MCF 10A (cell line): Measurements from ENCODE around the gene NRL. TPM values are rescaled to one million over a fixed set of nuclear protein-coding genes. Genes with fewer than 3 reads are reported as not detected.
A peak's percentile ranks its signal among the peaks of the same experiment; 100 is the strongest.
"Not testable (repeated sequence)": the region's sequence is repeated elsewhere in the genome, so short reads cannot be mapped to it uniquely, and the experiment has no call there.

Experiments
- BruUV-seq: library from RNA; stranded (reverse); fragments of 400-500 nt; replicated peaks from 2 replicates; lab custom pipeline; 2021; lab: Mats Ljungman, UMichigan
- CTCF ChIA-PET: fragments of 300-600 bp; sonication (Branson Sonifier 250); formaldehyde crosslinking; extraction: SDS; loops from one replicate; lab custom pipeline; 2021; ENCODE audit warnings: antibody characterized with exemption, inconsistent platforms; lab: Yijun Ruan, JAX
- POLR2A ChIA-PET: fragments of 300-600, 350-650 bp; sonication (Branson Sonifier 250); formaldehyde crosslinking; extraction: SDS; loops from one replicate; lab custom pipeline; 2020; ENCODE audit warnings: antibody characterized with exemption, inconsistent platforms; lab: Yijun Ruan, JAX
- DNase-seq: peaks from one replicate; pipeline ENCODE4 v3.0.0-alpha.2; 2018; ENCODE audit not compliant: unreplicated experiment
- H3K27ac Mint-ChIP-seq: one replicate; pipeline ENCODE4 v1.8.0; 2022; ENCODE audit warnings: mild to moderate bottlenecking, low read depth, mixed read lengths; ENCODE audit not compliant: unreplicated experiment
- H3K27me3 Mint-ChIP-seq: one replicate; pipeline ENCODE4 v1.8.0; 2022; ENCODE audit warnings: mixed read lengths; ENCODE audit not compliant: insufficient read depth, unreplicated experiment
- H3K36me3 Mint-ChIP-seq: one replicate; pipeline ENCODE4 v1.8.0; 2022; ENCODE audit warnings: mild to moderate bottlenecking, moderate library complexity, mixed read lengths; ENCODE audit not compliant: insufficient read depth, unreplicated experiment
- H3K4me1 Mint-ChIP-seq: one replicate; pipeline ENCODE4 v1.8.0; 2022; ENCODE audit warnings: mixed read lengths; ENCODE audit not compliant: insufficient read depth, unreplicated experiment
- H3K4me3 Mint-ChIP-seq: one replicate; pipeline ENCODE4 v1.8.0; 2022; ENCODE audit warnings: mild to moderate bottlenecking, moderate library complexity, mixed read lengths; ENCODE audit not compliant: unreplicated experiment
- H3K9me3 Mint-ChIP-seq: one replicate; pipeline ENCODE4 v1.8.0; 2022; ENCODE audit warnings: mixed read lengths; ENCODE audit not compliant: unreplicated experiment
- intact Hi-C: fragments of 100-400 bp; cut with micrococcal nuclease; formaldehyde crosslinking; loops from 2 replicates; pipeline ENCODE4 v1.14.1; 2022
- total RNA-seq: library from RNA; stranded (reverse); gene quantifications from 2 replicates; pipeline ENCODE4 v1.2.3, GENCODE V29; 2022
- TF ChIP-seq, protein P1 (sequence below): fragments of 200-600 bp; IDR thresholded peaks from one replicate; pipeline ENCODE4 v1.8.0; 2022; ENCODE audit warnings: antibody characterized with exemption, mild to moderate bottlenecking; ENCODE audit not compliant: unreplicated experiment

Gene NRL
- total RNA-seq, 1 experiment from 2014 or later: 2.1 TPM

DNA sequence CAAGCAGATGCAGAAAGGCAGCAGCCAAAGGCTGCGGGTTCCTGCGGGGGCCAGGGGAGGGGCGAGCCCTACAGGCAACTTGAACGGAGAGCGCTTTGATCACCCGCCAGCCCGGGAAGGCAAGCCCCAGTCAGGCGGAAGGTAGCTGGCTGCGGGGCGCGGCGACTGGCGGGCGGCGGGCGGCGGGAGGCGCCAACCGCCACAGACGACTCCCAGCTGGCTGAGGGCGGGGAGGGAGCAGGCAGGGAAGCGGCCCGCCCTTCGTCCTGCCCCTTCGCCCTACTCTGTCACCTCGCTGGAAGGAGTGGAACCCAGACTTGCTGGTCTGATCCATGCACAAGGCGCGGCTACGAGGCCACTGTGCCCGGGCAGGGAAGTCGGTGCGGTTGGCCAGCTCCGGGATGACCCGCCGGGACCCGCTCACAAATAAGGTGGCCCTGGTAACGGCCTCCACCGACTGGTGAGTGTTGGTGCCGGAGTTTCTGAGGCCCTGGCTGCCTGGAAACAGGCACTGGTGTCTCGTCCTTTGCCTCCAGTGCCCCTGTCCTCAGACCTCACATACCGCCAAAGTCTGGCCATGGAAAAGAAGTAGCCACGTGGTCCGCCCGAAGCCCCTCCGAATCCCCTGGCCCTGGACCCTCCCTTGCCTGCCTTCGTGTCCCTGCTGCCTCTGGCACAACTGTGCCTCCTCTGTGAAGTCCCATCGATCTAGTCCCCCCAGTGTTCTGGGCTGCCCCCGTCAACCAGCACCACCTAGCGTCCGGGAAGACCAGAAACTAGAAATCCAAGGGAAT, 78.4 kb downstream of the NRL start:
- intact Hi-C loops: loop anchor here (1.0 to 5.0 kb wide), 2 partner anchors 22 to 49 kb away; partner anchors contain the start of gene DHRS4L2
- TF ChIP-seq, protein P1, sequence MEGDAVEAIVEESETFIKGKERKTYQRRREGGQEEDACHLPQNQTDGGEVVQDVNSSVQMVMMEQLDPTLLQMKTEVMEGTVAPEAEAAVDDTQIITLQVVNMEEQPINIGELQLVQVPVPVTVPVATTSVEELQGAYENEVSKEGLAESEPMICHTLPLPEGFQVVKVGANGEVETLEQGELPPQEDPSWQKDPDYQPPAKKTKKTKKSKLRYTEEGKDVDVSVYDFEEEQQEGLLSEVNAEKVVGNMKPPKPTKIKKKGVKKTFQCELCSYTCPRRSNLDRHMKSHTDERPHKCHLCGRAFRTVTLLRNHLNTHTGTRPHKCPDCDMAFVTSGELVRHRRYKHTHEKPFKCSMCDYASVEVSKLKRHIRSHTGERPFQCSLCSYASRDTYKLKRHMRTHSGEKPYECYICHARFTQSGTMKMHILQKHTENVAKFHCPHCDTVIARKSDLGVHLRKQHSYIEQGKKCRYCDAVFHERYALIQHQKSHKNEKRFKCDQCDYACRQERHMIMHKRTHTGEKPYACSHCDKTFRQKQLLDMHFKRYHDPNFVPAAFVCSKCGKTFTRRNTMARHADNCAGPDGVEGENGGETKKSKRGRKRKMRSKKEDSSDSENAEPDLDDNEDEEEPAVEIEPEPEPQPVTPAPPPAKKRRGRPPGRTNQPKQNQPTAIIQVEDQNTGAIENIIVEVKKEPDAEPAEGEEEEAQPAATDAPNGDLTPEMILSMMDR: peak; percentile 88
- peaks cover 11% of the 10 kb centered on the region for H3K4me1 Mint-ChIP-seq
- H3K4me3 Mint-ChIP-seq: peak overlapping the region; percentile 76
- ChIA-PET POLR2A (interaction anchor here (0.5 to 1.5 kb wide), 2 partner anchors 47 to 246 kb away, joined by 4 to 5 read pairs; partner anchors contain the start of gene DHRS4L2), CTCF (interaction anchor here (0.6 to 1.4 kb wide), 8 partner anchors 10 to 81 kb away, joined by 3 to 6 read pairs (median 4); no protein-coding TSS in a partner anchor)
- H3K27me3 Mint-ChIP-seq: no peaks in the 10 kb centered on the region
- DNase-seq: peak; percentile 69
- H3K9me3 Mint-ChIP-seq: no peaks in the 10 kb centered on the region
- H3K27ac Mint-ChIP-seq: peak overlapping the region; percentile 54
- no peaks in the 10 kb centered on the region for H3K36me3 Mint-ChIP-seq
- no TSS peak for BruUV-seq

DNA sequence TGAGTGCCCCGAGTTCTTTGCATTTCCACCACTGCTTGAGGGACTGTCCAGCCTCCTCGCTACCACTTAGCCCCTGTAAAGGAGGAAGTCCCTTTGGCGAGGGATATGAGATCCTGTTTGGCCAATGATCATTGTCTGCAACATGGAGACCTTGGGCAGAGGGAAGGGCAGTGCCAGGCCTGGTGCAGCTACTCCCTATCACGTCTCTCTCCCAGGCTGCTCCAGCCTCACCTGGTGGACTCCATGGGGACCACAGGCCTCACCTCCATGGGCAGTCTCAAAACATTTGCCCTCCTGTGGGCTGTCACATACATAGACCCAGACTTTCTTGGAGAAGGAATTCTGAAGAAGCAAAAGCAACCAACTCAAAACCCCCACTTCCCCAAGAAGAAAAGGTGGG, 79.0 kb downstream of the NRL start:
- H3K27me3 Mint-ChIP-seq, H3K27ac Mint-ChIP-seq, H3K9me3 Mint-ChIP-seq, DNase-seq, BruUV-seq, H3K36me3 Mint-ChIP-seq: not testable (repeated sequence)
- ChIA-PET CTCF (interaction anchor here (0.6 to 1.4 kb wide), 8 partner anchors 10 to 82 kb away, joined by 3 to 6 read pairs (median 4); no protein-coding TSS in a partner anchor), POLR2A (interaction anchor here (0.5 to 1.5 kb wide), 2 partner anchors 46 to 245 kb away, joined by 4 to 5 read pairs; partner anchors contain the start of gene DHRS4L2)
- intact Hi-C loops: loop anchor here (1.0 to 5.0 kb wide), 2 partner anchors 21 to 48 kb away; partner anchors contain the start of gene DHRS4L2
- H3K4me1 Mint-ChIP-seq: peaks cover 11% of the 10 kb centered on the region
- H3K4me3 Mint-ChIP-seq: peak overlapping the region; percentile 76

DNA sequence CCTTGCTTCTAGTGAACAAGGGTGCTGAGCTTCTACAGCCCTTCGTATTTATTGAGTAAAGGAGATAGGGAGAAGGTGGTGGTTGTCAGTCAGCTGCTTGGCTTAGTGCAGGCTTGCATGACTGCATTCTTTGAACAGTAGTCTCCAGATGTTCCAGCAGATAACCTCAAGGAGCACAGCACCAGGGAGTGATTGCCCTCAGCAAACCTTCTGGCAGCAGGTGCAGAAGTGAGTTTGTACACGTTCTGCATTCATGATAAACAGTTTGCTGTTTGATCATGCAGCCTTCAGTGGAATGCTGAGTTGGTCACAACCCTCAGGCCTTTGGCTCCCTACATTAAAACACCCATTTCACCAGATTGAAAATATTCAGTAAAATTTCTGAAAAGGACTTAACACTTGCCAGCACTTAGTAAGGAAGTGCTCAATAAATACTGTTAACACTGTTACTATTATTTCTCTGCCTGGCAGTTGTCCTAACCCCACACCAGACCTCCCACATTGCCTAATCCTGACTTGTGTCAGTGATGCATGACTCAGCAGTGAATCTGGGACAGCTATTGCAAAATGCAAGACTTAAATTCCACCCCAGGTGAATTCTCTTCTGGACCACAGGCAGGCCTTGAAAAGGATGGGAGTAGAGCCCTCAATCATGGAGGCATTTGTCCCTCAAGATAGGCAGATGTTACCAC, 81.9 kb downstream of the NRL start:
- no peaks in the 10 kb centered on the region for H3K36me3 Mint-ChIP-seq
- CTCF ChIA-PET: interaction anchor here (0.6 to 1.4 kb wide), 4 partner anchors 19 to 1133 kb away, joined by 3 read pairs; partner anchors contain the start of gene CARMIL3
- POLR2A ChIA-PET: interaction anchor here (0.5 to 0.9 kb wide), 3 partner anchors 14 to 1051 kb away, joined by 3 read pairs; partner anchors contain the start of gene AJUBA
- H3K9me3 Mint-ChIP-seq: peaks cover under 1% of the 10 kb centered on the region
- TF ChIP-seq, protein P1: no peak
- intact Hi-C loops: no loop called here
- H3K27ac Mint-ChIP-seq: no peak overlapping the region
- peaks cover 6% of the 10 kb centered on the region for H3K27me3 Mint-ChIP-seq
- H3K4me3 Mint-ChIP-seq: no peak overlapping the region
- no TSS peak for BruUV-seq
- H3K4me1 Mint-ChIP-seq: peaks cover 11% of the 10 kb centered on the region
- DNase-seq: peak; percentile 91

DNA sequence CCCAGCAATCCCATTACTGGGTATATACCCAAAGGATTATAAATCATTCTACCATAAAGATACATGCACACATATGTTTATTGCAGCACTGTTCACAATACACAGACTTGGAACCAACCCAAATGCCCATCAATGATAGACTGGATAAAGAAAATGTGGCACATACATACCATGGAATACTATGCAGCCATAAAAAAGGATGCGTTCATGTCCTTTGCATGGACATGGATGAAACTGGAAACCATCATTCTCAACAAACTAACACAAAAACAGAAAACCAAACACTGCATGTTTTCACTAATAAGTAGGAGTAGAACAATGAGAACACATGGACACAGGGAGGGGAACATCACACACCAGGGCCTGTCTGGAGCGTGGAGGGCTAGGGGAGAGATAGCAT, 83.4 kb downstream of the NRL start:
- peaks cover 21% of the 10 kb centered on the region for H3K27me3 Mint-ChIP-seq
- POLR2A ChIA-PET: interaction anchor here (0.9 kb wide), 1 partner anchor 50 kb away, joined by 3 read pairs; no protein-coding TSS in a partner anchor
- H3K4me3 Mint-ChIP-seq, H3K36me3 Mint-ChIP-seq, BruUV-seq, intact Hi-C loops, CTCF ChIA-PET, DNase-seq, H3K27ac Mint-ChIP-seq, H3K9me3 Mint-ChIP-seq: not testable (repeated sequence)
- peaks cover 11% of the 10 kb centered on the region for H3K4me1 Mint-ChIP-seq

DNA sequence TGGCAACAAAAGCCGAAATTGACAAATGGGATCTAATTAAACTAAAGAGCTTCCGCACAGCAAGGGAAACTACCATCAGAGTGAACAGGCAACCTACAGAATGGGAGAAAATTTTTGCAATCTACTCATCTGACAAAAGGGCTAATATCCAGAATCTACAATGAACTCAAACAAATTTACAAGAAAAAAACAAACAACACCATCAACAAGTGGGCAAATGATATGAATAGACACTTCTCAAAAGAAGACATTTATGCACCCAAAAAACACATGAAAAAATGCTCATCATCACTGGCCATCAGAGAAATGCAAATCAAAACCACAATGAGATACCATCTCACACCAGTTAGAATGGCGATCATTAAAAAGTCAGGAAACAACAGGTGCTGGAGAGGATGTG, 85.1 kb downstream of the NRL start:
- intact Hi-C loops, CTCF ChIA-PET, H3K4me3 Mint-ChIP-seq, BruUV-seq, H3K27ac Mint-ChIP-seq, H3K9me3 Mint-ChIP-seq, H3K4me1 Mint-ChIP-seq, POLR2A ChIA-PET, DNase-seq, H3K36me3 Mint-ChIP-seq: not testable (repeated sequence)
- peaks cover 27% of the 10 kb centered on the region for H3K27me3 Mint-ChIP-seq
